ENCODE measurements around the gene CIBAR2.

The CIBAR2 gene

DNA sequence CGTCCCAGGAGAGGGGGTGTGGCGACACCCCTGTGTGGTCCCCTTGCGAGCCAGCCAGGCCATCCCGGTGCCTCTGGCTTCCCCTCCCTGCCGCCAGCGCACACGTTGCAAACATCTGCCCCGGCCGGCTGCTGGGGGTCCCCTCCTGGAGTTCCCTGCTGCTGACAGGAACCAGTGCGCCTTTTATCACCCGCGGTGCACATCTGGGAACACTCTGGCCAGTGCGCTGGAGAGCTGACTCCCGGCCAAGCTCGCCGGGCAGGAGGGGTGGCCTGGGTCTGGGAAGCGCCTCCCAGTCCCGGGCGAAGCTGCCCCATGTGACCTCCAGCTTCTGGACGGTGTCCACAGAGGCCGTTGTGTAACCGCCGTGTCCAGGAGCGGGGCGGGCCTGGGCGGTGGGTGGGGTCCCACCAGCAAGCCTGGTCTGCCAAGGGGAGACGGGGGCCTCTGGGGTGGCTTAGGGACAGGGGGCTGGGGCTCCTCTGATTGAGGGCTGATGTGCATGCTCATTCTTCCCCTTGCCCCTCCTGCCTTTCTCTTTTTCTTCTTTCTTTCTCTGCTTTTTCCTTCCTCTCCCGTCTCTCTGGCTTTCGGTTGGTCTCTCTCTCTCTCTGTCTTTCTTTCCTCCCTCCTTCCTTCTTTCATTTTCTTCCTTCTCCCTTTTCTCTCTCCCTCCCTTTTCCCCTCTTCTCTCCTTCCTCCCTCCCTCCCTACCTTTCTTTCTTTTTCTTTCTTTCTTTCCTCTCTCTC is 25.2 kb upstream of the CIBAR2 start:
- Mint-ChIP-seq H3K27ac (no peak overlapping the region), H3K36me3 (ENCODE audit: low read depth) (no peaks in the 10 kb centered on the region), H3K4me3 (no peak overlapping the region), H3K9me3 (no peaks in the 10 kb centered on the region), H3K4me1 (ENCODE audit: low read depth) (peaks cover 11% of the 10 kb centered on the region), H3K27me3 (peaks cover 40% of the 10 kb centered on the region)

DNA sequence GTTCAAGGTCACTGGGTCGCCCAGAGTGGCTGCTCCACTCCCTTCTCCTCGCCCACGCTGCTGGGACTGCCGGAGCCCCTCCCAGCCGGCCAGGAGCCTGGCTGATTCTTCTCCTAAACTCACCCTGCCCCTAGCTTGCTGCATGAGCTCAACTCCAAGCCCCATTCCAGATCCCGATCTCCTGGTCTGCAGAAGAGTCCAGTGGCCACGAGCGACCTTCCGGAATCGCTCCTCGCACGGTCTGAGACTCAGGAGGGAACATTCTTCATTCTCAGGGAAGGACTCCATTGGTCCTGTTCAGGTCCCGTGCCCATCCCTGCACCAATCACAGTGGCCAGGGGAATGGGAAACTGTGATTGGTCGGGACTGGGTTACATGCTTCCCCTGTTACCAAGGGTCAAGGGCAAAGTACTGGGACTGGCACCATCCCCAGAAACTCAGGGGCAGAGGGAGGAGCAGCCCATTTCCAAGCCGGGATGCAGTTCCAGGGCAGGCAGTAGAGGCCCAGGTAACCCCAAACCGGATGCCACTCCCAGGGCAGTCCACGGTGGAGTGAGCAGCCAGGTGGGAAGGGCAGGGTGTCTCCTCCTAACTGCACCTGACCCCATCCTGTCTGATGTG is 24.5 kb upstream of the CIBAR2 start:
- no peaks in the 10 kb centered on the region for H3K36me3 Mint-ChIP-seq (ENCODE audit: low read depth)
- no peaks in the 10 kb centered on the region for H3K9me3 Mint-ChIP-seq
- H3K4me3 Mint-ChIP-seq: no peak overlapping the region
- H3K27me3 Mint-ChIP-seq: peaks cover 40% of the 10 kb centered on the region
- H3K27ac Mint-ChIP-seq: no peak overlapping the region
- H3K4me1 Mint-ChIP-seq (ENCODE audit: low read depth): peaks cover 11% of the 10 kb centered on the region

GRCh38 chr16:85136213-85136701 is 24.0 kb upstream of the CIBAR2 start:
- Mint-ChIP-seq H3K9me3 (no peaks in the 10 kb centered on the region), H3K4me3 (no peak overlapping the region), H3K27ac (peak overlapping the region; percentile 26), H3K4me1 (ENCODE audit: low read depth) (peaks cover 11% of the 10 kb centered on the region), H3K27me3 (peaks cover 37% of the 10 kb centered on the region), H3K36me3 (ENCODE audit: low read depth) (no peaks in the 10 kb centered on the region)

GRCh38 chr16:85134789-85135142 is 22.5 kb upstream of the CIBAR2 start:
- H3K27ac Mint-ChIP-seq: no peak overlapping the region
- H3K9me3 Mint-ChIP-seq: no peaks in the 10 kb centered on the region

DNA sequence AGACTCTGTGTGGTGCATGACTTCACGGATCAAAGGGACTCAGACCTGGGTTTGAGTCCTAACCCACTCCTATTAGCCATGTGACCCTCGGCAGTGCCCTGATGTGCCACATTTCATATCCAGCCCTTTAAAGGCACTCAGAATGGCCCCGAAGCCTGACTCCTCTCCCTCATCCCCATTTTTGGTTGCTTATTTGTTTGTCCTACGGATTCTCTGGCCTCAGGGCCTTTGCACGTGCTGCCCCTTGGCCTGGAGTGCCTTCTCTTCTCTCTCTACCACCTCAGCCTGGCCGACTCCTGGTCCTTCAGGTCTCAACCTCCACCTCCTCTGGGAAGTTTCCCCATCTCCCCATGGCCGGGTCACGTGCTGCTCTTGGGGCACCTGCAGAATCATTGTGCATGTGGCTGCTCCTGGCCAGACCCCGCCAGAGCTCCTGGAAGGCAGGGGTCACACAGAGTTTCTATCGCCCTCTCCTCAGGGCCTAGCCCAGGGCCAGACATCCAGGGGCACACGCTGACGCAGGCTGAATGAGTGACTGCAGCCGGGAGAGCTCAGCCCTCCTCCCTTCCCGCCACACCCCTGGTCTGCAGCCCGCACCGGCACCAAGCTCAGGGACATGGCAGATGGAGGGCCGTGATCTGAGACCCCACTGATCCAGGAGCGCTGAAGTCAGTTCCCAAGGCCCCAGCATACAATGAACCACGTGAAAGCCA is 22.0 kb upstream of the CIBAR2 start:
- Mint-ChIP-seq H3K27ac (no peak overlapping the region), H3K36me3 (ENCODE audit: low read depth) (no peaks in the 10 kb centered on the region), H3K4me3 (no peak overlapping the region), H3K4me1 (ENCODE audit: low read depth) (peaks cover 11% of the 10 kb centered on the region), H3K9me3 (no peaks in the 10 kb centered on the region), H3K27me3 (peaks cover 31% of the 10 kb centered on the region)

More at GRCh38 chr16:85134789-85135142, 22.5 kb upstream of the CIBAR2 start:
- Mint-ChIP-seq H3K27me3 (peaks cover 36% of the 10 kb centered on the region), H3K36me3 (ENCODE audit: low read depth) (no peaks in the 10 kb centered on the region), H3K4me1 (ENCODE audit: low read depth) (peaks cover 11% of the 10 kb centered on the region), H3K4me3 (no peak overlapping the region)

DNA sequence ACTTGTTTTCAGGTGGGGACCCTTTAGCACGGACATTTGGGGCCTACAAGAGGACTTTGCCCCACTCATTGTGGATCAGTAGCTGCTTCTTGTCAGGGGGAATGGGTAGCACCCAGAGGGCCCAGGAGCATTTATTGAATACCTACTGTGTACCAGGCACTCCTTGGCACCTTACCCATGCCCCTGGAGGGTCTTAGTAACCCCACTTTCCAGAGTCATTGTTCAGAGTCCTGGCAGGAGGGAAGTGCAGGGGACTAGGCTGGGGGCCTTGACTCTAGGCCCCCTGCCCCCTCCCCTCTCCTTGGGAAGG is 21.0 kb upstream of the CIBAR2 start:
- Mint-ChIP-seq H3K4me3 (no peak overlapping the region), H3K36me3 (ENCODE audit: low read depth) (no peaks in the 10 kb centered on the region), H3K9me3 (no peaks in the 10 kb centered on the region), H3K27ac (no peak overlapping the region), H3K27me3 (peaks cover 21% of the 10 kb centered on the region), H3K4me1 (ENCODE audit: low read depth) (peaks cover 11% of the 10 kb centered on the region)

GRCh38 chr16:85132456-85133289 is 20.4 kb upstream of the CIBAR2 start:
- Mint-ChIP-seq H3K27ac (no peak overlapping the region), H3K4me1 (ENCODE audit: low read depth) (peaks cover 11% of the 10 kb centered on the region), H3K4me3 (no peak overlapping the region), H3K36me3 (ENCODE audit: low read depth) (no peaks in the 10 kb centered on the region), H3K9me3 (no peaks in the 10 kb centered on the region), H3K27me3 (peaks cover 15% of the 10 kb centered on the region)

GRCh38 chr16:85130705-85131028 is 18.4 kb upstream of the CIBAR2 start:
- Mint-ChIP-seq H3K4me3 (no peak overlapping the region), H3K4me1 (ENCODE audit: low read depth) (peaks cover 19% of the 10 kb centered on the region), H3K27ac (no peak overlapping the region), H3K27me3 (no peaks in the 10 kb centered on the region), H3K9me3 (no peaks in the 10 kb centered on the region), H3K36me3 (ENCODE audit: low read depth) (no peaks in the 10 kb centered on the region)

GRCh38 chr16:85129876-85130704 is 17.8 kb upstream of the CIBAR2 start:
- H3K9me3 Mint-ChIP-seq: no peaks in the 10 kb centered on the region
- H3K27ac Mint-ChIP-seq: no peak overlapping the region
- H3K4me1 Mint-ChIP-seq (ENCODE audit: low read depth): peaks cover 22% of the 10 kb centered on the region
- H3K36me3 Mint-ChIP-seq (ENCODE audit: low read depth): no peaks in the 10 kb centered on the region
- no peaks in the 10 kb centered on the region for H3K27me3 Mint-ChIP-seq
- no peak overlapping the region for H3K4me3 Mint-ChIP-seq

- no peak overlapping the region for H3K27ac Mint-ChIP-seq
- peaks cover 5% of the 10 kb centered on the region for H3K9me3 Mint-ChIP-seq
- H3K4me3 Mint-ChIP-seq: no peak overlapping the region
- H3K36me3 Mint-ChIP-seq (ENCODE audit: low read depth): no peaks in the 10 kb centered on the region
- H3K4me1 Mint-ChIP-seq (ENCODE audit: low read depth): peaks cover 22% of the 10 kb centered on the region
- no peaks in the 10 kb centered on the region for H3K27me3 Mint-ChIP-seq
Observed at GRCh38 chr16:85128079-85128837, 16.0 kb upstream of the CIBAR2 start.

DNA sequence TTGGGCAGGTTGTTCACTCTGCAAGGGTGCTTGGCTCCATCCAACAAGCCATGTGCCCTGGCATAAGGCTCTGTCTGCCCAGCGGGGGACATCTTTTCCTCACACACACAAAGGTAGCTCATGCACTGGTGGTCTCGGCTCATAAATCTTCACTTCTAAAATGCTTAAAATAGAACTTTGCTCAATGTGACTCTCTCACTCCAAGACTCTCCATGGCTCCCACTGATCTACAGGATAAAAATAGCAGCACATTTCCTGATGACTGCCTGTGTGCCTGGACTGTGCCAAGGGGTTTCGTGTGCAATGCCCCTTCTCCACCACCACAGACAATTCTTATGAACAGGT is 15.1 kb upstream of the CIBAR2 start:
- Mint-ChIP-seq H3K27ac (peak overlapping the region; percentile 87), H3K4me3 (no peak overlapping the region)

DNA sequence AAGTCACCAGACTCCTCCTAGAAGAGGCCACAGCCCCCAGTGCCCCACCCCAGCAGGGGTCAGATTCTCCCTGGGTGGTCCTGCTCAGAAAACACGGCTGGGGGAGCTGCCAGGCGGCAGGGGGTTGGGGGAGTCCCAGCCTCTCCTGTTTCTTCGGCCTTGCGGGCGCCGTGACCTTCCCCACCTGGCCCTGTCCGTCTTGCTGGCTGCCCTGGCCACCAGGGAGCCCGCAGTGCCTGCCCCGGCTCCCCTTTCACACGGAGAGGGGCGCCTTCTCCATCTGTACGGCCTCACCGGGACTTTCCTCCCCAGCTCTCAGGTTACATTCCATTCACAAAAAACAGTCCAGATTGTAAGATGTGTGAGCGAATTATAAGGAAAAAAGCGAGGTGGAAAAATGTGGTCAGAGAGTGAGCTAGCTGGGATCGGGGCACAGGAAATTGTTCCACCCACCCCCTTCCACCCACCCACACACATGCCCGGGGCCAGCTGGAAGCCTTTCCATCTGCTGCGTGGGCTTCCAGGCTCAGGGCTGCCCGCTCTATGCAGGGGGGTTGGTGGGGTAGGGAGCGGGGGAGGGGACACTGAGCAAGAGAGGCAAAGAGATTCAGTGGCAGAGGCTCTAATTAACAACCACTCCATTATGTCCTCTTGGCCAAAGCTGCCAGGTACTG is 14.6 kb upstream of the CIBAR2 start:
- no peaks in the 10 kb centered on the region for H3K36me3 Mint-ChIP-seq (ENCODE audit: low read depth)
- H3K4me1 Mint-ChIP-seq (ENCODE audit: low read depth): peaks cover 22% of the 10 kb centered on the region
- peaks cover 5% of the 10 kb centered on the region for H3K9me3 Mint-ChIP-seq
- H3K4me3 Mint-ChIP-seq: peak overlapping the region; percentile 35
- H3K27ac Mint-ChIP-seq: peak overlapping the region; percentile 87
- H3K27me3 Mint-ChIP-seq: no peaks in the 10 kb centered on the region

More for the DNA sequence above, 15.1 kb upstream of the CIBAR2 start:
- Mint-ChIP-seq H3K27me3 (no peaks in the 10 kb centered on the region), H3K9me3 (peaks cover 5% of the 10 kb centered on the region), H3K36me3 (ENCODE audit: low read depth) (no peaks in the 10 kb centered on the region), H3K4me1 (ENCODE audit: low read depth) (peaks cover 22% of the 10 kb centered on the region)

DNA sequence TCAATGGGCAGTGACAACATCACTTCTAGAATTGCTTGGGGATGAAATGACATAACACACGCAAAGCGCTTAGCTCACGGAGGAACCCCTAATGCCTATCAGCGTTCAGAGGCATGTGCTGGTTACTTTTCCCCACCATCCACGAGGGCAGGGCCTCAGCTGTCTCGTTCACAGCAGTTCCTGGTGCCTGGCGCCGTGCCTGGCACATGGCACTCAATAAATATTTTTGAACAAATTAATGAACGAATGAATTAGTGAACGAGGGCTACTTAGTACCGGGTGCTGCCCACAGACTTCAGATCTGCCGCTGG is 14.1 kb upstream of the CIBAR2 start:
- peak overlapping the region; percentile 61 for H3K27ac Mint-ChIP-seq
- peaks cover 5% of the 10 kb centered on the region for H3K9me3 Mint-ChIP-seq
- no peaks in the 10 kb centered on the region for H3K27me3 Mint-ChIP-seq
- H3K36me3 Mint-ChIP-seq (ENCODE audit: low read depth): no peaks in the 10 kb centered on the region
- H3K4me1 Mint-ChIP-seq (ENCODE audit: low read depth): peaks cover 22% of the 10 kb centered on the region
- H3K4me3 Mint-ChIP-seq: no peak overlapping the region

Data from stimulated activated naive CD8-positive, alpha-beta T cell treated with anti-CD3 and anti-CD28 coated beads, Interleukin-15, Interleukin-2, amounts not matched to agents 100 ng/mL and 50 ng/mL, for 24 hours (primary cell).